ENCODE data around the gene QPCTL.
"Not testable (repeated sequence)": the region's sequence is repeated elsewhere in the genome, so short reads cannot be mapped to it uniquely, and the experiment has no call there.

QPCTL gene

DNA sequence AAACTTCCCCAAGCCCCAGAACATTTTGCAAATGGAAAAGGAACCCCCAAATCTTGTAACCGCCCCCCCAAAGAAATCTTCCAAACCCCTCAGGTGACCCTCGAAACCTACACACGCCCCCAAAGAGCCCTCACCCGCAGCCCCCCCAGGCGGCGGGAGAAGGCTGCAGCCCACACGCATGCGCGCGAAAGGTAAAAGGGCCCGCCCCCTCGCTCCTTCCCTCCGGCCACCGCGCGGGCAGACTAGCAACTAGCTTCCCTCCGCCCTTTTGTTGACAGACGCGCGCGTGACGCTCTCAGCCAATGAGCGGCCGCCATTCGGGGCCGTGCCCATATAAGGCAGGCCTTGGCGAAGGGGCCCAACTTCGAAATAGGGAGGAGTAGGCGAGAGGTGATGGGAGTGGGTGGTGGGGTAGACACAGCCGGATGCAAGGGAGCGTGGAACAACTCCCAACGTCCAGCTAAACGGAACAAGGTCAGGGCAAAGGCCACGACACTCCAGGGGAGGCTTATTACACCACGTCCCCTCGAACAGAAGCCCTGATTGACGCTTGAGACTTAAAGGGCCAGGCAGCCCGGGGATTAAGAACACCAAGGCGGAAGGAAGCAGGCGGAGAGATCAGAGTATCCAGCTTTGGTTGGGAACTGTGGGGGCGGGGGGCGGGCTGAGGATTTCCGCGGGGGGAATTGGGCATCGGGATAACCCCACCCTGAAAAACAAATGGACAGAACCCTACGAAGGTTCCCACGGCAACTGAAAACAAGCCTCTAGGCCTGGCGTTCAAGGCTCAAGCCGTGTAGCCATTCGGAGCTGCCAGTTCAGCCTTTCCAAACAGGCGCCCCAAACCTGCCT, 24.9 kb downstream of the QPCTL start:
- peak; percentile 96 for DNase-seq (ENCODE audit: low read depth)

- no peak for DNase-seq (ENCODE audit: low read depth)
Observed at GRCh38 chr19:45717983-45718650, 25.7 kb downstream of the QPCTL start.

GRCh38 chr19:45720065-45720464, 27.6 kb downstream of the QPCTL start:
- not testable (repeated sequence) for DNase-seq (ENCODE audit: low read depth)

- DNase-seq (ENCODE audit: low read depth) = not testable (repeated sequence)
Observed at GRCh38 chr19:45728683-45729082, 36.2 kb downstream of the QPCTL start.

- DNase-seq (ENCODE audit: low read depth) = no peak
Observed at GRCh38 chr19:45729800-45730290, 37.4 kb downstream of the QPCTL start.

DNA sequence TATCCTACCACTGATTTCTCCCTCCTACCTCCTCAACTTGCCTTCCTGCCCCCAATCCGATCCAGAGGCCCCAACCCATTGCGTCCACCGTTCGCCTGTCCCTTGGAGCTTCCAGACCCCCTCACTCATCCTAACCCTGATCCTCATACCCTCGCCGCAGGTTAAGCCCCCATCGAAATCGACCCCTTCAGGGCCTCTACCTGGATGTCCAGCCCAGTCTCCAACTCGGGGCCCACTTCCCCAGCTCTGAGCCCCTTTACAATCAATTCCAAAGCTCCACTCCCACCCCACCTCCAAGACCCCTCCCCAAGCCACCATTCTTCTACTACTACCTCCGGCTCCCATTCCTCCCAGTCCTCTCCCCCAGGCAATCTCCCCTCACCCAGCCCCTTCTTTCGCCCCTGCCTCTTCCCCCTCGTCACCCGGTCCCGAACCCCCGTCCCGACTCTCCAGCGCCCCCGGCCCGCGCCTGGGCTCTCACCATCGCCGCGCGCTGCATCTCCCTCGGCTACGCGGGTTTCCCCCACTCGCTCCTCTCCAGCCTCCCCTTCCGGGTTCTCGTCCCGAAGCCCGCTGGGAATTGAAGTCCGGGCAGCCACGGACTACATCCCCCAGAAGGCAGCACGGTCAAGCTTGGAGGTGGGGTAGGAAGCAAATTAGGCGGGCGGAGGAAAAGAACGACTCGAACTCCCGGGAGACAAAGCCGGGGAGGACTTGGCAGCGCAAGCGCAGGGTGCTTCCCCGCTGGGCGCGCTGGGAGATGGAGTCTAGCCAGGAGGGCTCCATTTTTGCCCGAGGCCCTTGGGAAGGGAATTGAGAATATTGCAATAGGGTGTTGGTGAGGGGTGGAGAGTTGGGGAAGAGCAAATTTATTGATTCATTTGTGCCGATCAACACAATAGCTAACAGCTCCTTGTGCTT, 38.2 kb downstream of the QPCTL start, which contains the start of gene FBXO46:
Gene FBXO46 (minus strand): TSS at position 529 of the 921 bp plus-strand sequence. CDS start 17,401 bp downstream, outside the sequence.
- peak; percentile 84 for DNase-seq (ENCODE audit: low read depth)

DNA sequence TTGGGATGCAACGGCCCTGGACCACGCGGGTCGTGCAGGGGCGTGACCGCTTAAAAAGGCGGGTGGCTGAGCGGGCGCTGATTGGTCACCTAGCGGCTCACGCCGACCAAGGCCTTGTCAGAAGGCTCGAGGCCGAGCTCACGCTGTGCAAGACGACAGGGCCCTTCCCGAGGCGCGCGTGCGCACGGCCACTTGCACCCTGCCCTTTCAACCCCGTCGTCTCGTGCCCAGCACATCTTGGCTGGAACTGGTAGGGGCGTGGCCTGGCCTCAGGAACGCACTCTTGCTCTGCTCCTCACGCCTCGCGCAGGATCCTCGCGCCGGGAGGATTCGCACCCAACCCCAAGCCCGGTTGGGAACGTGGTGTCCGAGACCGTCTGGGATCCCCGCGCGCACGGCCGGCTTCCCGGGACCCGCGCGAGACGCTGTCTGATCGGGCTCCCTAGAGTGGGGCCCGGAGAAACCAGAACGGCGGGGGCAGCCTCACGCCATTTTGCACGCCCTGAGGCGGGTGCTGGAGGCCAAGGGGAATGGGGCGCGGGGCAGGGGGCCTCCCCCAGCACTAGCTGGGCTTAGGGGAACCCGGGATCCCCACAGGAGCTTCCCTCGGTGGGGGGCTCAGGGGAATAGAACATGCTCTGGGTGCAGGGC, 40.8 kb downstream of the QPCTL start, which contains the start of gene MEIOSIN:
Gene MEIOSIN (plus strand): TSS at position 280 of the 651 bp plus-strand sequence. CDS start 1,938 bp downstream, outside the sequence.
- DNase-seq (ENCODE audit: low read depth) = no peak

GRCh38 chr19:45739498-45740439, 47.3 kb downstream of the QPCTL start:
- no peak for DNase-seq (ENCODE audit: low read depth)

- DNase-seq (ENCODE audit: low read depth) = no peak
Observed at GRCh38 chr19:45742969-45743368, 50.5 kb downstream of the QPCTL start.

GRCh38 chr19:45745606-45746005, 53.1 kb downstream of the QPCTL start:
- no peak for DNase-seq (ENCODE audit: low read depth)

DNA sequence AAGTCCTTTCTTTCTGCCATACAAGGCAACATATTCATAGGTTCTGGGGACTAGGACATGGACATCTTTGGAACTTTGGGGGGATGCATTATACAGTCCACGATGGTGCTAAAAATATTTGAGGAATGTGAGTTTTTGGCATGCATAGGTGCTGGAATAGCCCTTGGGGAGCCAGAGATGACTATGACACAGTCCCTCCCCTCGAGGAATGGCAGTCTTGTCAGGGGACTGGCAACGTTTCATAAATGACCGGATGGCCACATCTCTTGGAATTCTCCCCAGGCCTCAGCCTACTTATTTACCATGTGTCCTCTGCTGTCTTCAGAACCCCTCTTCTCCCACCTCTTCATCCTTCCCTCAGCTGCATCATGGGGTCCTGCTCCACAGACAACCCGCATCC, 54.4 kb downstream of the QPCTL start:
- no peak for DNase-seq (ENCODE audit: low read depth)

DNA sequence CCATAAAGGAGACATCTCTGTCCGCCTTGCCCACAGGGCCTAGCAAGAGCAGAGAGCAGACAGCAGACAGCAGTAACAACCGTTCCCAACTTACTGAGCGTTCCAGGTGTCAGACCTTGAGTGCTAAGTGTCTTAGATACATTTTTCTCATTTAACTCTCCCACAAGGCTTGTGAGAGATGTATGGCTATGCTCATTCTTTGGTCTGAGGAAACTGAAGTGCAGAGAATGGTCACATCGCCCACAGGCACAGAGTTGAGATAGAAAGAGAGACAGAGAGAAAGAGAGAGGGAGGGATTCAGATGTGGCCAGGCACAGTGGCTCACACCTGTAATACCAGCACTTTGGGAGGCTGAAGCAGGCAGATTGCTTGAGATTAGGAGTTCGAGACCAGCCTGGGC, 55.0 kb downstream of the QPCTL start:
- DNase-seq (ENCODE audit: low read depth) = no peak

DNA sequence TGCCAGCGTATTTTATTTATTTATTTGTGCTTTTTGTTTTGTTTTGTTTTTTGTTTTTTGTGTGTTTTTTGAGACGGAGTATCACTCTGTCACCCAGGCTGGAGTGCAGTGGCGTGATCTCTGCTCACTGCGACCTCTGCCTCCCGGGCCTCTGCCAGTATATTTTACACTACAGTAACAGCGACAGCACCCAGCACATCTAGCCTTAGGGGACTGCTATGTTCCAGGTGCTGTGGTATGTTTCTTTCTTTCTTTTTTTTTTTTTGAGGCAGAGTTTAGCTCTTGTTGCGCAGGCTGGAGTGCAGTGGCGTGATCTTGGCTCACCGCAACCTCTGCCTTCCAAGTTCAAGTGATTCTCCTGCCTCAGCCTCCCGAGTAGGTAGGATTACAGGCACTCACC, 59.0 kb downstream of the QPCTL start:
- DNase-seq (ENCODE audit: low read depth) = not testable (repeated sequence)

DNA sequence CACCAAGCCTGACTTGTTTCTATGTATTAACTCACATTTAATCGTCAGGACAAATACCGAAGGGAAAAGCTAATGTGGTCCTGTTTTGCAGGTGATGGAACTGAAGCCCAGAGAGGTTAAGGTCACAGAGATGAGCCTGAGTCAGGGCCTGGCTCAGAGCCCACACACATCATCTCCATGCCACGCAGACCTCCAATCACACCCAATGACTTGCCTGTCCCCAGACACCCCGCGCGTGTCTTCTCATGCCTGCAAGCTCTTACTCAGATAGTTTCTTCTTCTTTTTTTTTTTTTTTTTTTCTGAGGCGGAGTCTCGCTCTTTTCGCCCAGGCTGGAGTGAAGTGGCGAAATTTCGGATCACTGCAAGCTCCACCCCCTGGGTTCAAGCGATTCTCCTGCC, 60.2 kb downstream of the QPCTL start:
- DNase-seq (ENCODE audit: low read depth) = no peak

DNA sequence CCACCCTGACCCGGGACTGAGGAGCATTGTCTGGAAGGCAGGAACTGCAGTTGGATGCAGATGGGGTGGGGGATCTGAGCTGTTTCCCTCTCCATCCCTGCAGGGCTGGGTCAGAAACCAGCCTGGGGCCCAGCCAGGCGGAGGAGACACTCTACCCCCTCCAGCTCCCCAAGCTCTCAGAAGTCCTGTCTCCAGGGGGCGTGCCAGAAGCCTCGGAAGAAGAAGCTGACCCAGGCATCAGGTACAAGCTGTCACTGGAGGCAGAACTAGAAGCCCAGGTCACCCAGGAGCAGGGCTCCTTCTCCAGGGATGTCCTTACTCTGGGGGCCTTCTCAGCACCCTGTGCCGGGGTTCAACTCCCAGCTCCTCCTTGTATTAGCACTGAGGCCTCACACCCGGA, 61.1 kb downstream of the QPCTL start:
- DNase-seq (ENCODE audit: low read depth) = no peak

All from activated T-cell treated with anti-CD3 and anti-CD28 coated beads for 1 hour (primary cell).